Measurements from ENCODE around the gene SRXN1.

The SRXN1 gene

GRCh38 chr20:675033-675452 lies 22.0 kb upstream of the SRXN1 start:
- no peak for DNase-seq

DNA sequence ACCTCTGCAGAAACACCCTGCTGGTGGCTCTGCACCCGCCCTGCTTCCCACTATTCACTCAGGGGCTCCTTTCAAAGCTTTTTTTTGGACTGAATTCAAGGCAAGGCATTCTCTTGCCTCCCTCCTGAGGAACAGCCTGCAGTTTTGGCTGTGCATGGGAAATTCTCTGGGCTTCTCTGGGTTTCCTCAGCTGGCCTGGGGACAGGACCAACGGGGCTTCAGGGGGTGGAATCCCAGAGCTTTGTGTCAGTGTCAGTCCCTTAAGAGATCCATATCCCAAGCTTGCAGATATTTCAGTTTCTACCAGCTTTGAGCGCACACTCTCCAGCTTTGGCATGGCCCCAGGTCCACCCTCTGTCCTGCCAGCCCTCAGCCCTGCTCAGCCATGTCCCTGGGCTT lies 20.6 kb upstream of the SRXN1 start:
- DNase-seq: no peak

GRCh38 chr20:672963-673602 lies 20.1 kb upstream of the SRXN1 start:
- no peak for DNase-seq

- DNase-seq: no peak
Observed at GRCh38 chr20:671252-672030, 18.4 kb upstream of the SRXN1 start.

DNA sequence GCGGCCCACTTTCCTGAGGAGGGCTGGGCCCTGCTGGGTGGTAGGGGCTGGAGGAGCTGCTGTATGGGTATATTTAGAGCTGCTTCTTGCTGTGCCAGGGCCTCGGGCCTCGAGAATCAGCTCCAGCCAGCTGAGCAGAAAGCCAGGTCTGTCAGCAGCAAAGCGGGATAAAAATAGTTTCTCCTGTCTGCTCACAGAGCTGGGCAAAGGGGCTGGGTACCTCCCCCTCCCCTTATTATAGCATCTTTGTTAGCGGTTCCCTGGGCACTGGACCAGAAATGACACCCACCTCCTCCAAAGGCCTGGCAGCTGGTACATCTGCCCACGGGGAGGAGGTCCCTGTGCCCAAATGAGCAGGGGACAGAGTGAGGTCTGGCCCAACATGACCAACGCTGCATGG lies 16.6 kb upstream of the SRXN1 start:
- no peak for DNase-seq

DNA sequence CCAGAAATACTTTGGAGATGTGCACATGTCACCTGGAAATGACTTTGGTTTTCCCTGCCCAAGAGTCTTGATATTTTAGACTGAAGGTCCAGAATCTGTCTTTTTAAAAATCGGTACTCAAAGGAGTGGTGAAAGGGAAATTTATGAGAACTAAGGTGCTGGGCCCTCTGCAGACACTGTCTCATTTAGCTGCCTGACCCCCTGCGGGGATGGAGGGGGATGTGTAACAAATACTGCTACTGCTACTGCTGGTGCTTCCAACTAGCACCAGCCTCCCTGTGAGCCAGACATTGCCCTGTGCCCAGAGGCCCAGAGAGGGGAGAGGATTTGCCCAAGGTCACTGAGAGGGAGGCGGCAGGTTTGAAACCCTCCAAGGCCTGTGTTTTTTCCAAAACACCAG lies 15.6 kb upstream of the SRXN1 start:
- no peak for DNase-seq

GRCh38 chr20:668050-668449 lies 15.1 kb upstream of the SRXN1 start:
- DNase-seq: no peak

DNA sequence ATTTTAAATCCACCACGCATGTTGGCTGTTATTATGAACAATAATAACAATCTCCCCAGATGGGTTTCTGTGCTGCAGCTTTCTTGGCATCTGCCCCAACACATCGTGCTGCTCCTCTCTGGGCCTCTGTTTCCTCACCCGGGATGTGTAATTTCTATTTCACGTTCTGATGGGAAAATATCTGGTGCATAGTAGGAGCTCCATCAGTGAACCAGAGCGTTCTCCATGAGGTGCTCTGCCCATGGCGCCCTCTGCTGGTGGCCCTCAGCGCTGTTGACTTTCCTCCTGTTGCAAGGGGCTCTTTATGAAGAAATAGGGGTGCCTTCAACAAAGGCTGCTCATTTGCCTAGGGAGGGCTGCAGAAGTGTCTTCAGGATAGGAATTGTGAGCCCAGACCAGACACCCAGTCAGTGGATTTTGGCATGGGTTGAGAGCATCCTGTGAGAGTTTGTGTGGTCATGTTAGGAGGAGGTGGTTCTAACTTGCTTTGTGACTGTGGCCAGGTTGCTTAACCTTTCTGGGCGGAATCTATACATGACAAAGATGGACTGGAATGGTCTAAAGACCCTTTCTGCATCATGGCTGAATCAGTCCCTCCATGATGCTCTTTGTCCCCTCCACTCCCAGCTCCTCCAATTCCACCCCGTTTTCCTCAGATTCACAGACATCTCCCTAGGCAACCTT lies 14.5 kb upstream of the SRXN1 start:
- peak; percentile 65 for DNase-seq

- DNase-seq: no peak
Observed at GRCh38 chr20:666877-667276, 13.9 kb upstream of the SRXN1 start.

DNA sequence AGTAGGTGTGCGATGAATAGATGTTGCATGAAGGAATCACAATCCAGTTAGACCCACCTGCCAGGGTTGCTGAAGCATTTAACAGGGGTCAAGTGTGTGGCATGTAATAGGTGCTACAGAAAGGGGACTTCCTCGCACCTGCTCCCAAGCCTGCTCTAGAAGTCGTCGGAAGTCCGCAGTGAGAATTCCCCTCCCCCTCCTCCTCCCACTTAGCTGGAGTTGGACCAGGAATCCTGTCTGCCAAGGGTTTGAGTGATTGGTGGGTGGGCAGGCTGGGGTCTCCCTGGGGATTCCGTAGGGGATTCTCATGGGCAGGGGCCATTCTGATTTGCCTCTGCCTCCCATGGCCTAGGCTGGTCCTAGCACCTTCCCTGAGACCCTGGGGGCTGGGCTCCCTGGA lies 12.3 kb upstream of the SRXN1 start:
- no peak for DNase-seq

DNA sequence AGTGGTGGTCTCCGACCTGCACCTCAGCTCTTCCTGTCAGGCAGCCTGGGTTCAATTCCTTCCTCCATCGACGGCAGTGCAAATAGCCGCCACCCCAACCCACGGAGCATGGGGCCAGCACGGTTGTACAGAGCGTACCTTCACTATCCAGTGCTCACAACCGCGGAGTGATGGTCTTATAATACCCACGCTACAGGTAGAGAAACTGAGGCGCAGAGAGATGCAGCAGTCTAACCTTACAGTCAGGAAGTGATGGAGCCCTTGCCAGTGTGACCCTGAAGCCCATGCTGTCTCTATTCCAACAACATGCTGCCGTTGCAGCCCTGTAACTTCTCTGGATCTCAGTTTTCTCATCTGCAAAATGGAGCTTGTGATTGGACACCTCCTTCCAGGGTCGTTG lies 11.6 kb upstream of the SRXN1 start:
- no peak for DNase-seq

- no peak for DNase-seq
Observed at GRCh38 chr20:664151-664550, 11.2 kb upstream of the SRXN1 start.

DNA sequence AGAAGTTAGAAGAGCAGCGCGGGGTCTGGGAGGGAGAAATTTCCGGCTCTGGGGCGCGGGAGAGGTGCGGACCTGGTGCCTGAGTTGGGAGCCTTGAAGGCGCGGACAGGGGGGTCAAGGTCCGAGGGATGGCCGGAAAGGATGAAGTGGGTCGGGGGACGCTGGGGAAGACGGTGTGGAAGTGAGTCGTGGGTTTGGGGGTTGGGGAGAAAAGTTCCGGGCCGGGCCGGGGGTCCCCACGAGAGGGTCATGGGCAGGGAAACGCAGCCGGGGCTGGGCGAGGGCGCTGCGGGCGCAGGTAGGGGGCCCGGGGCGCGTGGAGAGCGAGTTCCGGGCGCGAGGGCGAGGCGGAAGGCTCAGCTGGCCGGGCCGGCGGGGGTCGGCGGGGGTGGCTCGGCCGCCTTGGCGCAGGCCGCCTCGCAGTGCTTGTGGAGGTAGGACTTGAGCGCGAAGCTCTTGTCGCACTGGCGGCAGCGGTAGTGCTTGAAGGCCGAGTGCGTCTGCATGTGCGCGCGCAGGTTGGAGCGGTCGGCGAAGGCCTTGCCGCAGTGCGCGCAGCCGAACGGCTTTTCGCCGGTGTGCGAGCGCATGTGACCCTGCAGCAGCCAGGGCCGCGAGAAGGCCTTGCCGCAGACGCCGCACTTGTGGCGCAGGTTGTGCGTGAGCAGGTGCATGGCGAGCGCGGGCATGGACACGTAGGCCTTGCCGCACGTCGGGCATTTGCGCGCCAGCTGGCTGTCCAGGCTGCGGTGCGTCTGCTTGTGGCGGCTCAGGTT lies 10.5 kb upstream of the SRXN1 start:
- no peak for DNase-seq

- no peak for DNase-seq
Observed at GRCh38 chr20:662277-663192, 9.5 kb upstream of the SRXN1 start.

GRCh38 chr20:661474-662270 lies 8.7 kb upstream of the SRXN1 start:
- DNase-seq: no peak

GRCh38 chr20:658731-659291 lies 5.8 kb upstream of the SRXN1 start:
- no peak for DNase-seq

- DNase-seq: no peak
Observed at GRCh38 chr20:658202-658601, 5.2 kb upstream of the SRXN1 start.

DNA sequence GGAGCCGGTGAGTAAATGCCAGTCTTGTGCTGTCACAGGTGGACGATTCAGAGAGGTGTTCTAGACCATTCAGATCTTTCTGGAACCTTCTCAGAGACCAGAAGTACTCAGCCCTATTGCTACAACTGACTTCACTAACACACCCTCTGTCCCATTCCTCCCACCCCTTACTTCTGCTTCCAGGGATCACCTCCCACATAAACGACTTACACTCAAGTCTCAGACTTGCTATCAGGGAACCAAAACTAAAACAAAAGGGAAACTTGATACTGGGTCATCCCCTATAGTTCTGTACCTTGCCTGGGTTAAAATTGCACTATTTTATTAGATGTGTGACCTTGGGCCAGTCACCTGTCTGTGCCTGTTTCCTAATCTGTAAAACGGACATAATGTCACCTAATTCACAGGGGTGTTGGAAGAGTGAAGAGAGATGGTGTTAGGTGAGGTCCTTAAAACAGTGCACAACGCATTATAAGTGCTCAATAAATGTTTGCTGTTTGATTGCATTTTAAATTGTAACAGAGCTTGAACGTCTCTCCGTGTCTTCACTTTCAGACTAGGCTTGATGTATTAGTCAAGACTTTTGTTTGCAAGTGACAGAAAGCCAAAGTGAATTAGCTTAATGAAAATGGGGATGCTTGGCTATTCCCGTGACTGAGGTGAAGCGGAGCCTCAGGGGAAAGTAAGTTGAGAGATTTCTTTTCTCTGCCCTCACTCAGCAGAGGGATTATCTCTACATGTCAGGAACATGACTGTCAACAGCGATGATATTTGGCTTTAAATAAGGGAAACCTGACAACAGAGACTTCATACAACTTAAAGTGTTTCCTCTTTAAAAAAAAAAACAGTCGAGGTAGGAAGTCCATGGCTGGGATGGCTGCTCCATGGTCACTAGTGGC lies 3.0 kb upstream of the SRXN1 start:
- no peak for DNase-seq

GRCh38 chr20:654417-654750 lies 1.4 kb upstream of the SRXN1 start:
- no peak for DNase-seq

Measured in stimulated activated CD4-positive, alpha-beta T cell treated with anti-CD3 and anti-CD28 coated beads, Interleukin-4, amount 100 ng/mL, for 1 hour (primary cell).